Erythroblast (primary cell): ENCODE results near the gene KAZN.

ENCODE experiments used
- GATA1 ChIP-seq: IDR thresholded peaks from 2 replicates; pipeline ENCODE4 v1.6.1; 2011; ENCODE audit warnings: low read depth, mild to moderate bottlenecking, control low read depth, low read length, moderate library complexity
- POLR2A ChIP-seq: IDR thresholded peaks from 2 replicates; pipeline ENCODE4 v1.6.1; 2011; ENCODE audit warnings: mild to moderate bottlenecking, low read length

DNA sequence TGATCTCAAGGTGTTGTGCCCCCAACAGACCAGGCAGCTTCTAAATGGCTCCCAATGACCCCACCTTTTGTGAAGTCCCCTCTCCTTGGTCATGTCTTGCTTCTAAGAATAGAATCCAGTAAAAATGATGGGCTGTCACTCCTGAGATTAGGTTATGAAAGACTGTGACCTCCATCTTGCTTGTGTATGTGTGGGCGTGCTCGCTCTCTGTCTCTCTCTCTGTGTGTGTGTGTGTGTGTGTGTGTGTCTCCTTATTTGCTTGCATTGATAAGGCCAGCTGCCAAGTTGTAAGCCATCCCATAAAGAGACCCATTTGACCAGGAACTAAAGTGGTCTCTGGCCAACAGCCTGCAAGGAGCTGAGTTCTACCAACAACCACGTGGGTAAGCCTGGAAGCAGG, 532.1 kb downstream of the KAZN start:
- TF ChIP-seq POLR2A (no peak), GATA1 (no peak)
